GM19395 (cell line): Measurements from ENCODE around the gene ADIPOR1.
"Not testable (repeated sequence)": the region's sequence is repeated elsewhere in the genome, so short reads cannot be mapped to it uniquely, and the experiment has no call there.

Experiments
- ATAC-seq: cut with Tn5 transposase; IDR thresholded peaks from one replicate; pipeline ENCODE4 v1.9.1; 2021; ENCODE audit warnings: mild to moderate bottlenecking, moderate library complexity; ENCODE audit not compliant: unreplicated experiment

The ADIPOR1 gene

DNA sequence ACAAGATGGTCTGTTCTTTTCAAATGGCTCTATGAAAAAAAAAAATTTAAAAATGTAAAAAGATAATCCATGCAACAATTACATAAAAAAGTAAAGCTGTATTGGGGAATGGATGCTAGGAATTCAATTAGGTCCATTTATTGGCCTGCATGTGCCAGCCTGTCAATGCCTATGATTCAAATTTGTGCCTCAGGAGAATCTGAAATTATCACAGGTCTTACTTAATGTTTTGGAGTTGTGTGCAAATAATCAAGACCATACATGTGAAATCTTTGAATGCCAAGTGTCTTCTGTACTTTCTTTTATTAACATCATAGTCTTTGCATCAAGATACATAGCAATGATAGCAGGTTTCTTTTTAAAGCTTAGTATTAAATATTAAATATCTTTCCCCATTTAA lies 17.6 kb downstream of the ADIPOR1 start:
- no peak for ATAC-seq

DNA sequence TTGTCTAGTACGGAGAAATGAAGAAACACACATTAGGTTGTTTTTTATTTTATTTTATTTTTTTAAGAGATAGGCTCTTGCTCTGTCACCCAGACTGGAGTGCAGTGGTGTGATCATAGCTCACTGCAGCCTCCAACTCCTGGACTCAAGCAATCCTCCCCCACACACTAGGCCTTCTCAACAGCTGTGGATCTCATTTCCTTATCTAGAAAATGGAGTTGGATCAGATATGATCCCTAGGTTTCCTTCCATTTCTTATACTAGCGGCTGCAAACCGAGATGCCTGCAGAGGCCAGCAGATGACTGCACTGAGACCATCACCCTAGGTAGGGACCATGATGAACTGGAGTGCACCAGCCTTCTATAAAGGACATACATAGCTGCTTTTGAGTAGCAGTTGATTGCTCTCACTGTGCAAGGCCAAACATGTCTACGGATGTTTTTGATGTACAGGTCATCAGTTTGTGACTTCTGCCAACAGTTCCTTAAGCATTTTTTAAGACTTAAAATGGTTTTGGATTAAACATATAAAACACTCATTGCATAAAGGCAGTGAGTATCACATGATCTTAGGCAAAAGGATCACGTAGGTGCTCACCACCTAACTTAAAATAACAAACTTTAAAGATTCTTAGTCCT lies 19.7 kb downstream of the ADIPOR1 start:
- no peak for ATAC-seq

DNA sequence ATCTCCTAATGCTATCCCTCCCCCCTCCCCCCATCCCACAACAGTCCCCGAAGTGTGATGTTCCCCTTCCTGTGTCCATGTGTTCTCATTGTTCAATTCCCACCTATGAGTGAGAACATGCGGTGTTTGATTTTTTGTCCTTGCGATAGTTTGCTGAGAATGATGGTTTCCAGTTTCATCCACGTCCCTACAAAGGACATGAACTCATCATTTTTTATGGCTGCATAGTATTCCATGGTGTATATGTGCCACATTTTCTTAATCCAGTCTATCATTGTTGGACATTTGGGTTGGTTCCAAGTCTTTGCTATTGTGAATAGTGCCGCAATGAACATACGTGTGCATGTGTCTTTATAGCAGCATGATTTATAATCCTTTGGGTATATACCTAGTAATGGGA lies 21.7 kb downstream of the ADIPOR1 start:
- not testable (repeated sequence) for ATAC-seq

- no peak for ATAC-seq
Measured at GRCh38 chr1:202935844-202936243, 22.3 kb downstream of the ADIPOR1 start.

GRCh38 chr1:202934755-202935154 lies 23.4 kb downstream of the ADIPOR1 start:
- ATAC-seq, result no peak

DNA sequence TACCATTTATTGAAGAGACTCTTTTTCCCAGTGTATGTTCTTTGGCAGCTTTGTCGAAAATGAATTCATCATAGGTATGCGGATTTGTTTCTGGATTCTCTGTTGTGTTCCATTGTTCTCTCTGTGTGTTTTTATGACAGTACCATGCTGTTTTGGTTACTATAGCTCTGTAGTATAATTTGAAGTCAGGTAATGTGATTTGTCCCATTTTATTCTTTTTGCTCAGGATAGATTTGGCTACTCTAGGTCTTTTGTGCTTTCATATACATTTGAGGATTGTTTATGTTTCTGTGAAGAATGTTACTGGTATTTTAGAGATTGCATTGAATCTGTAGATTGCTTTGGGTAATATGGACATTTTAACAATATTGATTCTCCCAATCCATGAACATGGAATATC lies 25.6 kb downstream of the ADIPOR1 start:
- ATAC-seq, result no peak

GRCh38 chr1:202926581-202927491 lies 31.3 kb downstream of the ADIPOR1 start, which contains the start of gene KLHL12:
Gene KLHL12, minus strand, starts transcription at chr1:202927234. Its CDS starts 2,072 bp downstream, at chr1:202925162.
- peak; percentile 90 for ATAC-seq

DNA sequence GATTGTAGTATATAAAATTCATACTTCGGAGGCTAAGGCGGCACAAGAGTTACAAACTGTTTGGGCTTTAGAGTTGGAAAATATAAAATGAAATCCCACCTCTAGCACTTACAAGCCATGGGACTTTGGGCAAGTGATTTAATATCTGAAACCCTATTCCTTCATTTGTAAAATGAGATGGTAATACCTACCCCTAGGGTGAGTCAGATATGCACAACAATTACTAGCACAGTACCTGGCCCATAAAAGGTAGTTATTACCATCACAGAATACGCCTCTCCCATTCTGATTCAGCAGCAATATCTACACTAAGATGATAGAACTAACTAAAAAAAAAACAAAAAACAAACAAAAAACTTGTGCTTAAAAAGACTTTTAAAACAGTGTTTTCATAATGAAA lies 34.6 kb downstream of the ADIPOR1 start:
- ATAC-seq, result no peak

- no peak for ATAC-seq
Measured at GRCh38 chr1:202919615-202920014, 38.5 kb downstream of the ADIPOR1 start.

- no peak for ATAC-seq
Measured at GRCh38 chr1:202915146-202915545, 43.0 kb downstream of the ADIPOR1 start.

DNA sequence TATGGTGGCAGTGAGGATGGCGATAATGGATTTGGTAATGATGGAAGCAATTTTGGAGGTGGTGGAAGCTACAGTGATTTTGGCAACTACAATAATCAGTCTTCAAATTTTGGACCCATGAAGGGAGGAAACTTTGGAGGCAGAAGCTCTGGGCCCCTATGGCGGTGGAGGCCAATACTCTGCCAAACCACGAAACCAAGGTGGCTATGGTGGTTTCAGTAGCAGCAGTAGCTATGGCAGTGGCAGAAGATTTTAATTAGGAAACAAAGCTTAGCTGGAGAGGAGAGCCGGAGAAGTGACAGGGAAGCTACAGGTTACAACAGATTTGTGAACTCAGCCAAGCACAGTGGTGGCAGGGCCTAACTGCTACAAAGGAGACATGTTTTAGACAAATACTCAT lies 45.6 kb downstream of the ADIPOR1 start:
- ATAC-seq, result not testable (repeated sequence)

DNA sequence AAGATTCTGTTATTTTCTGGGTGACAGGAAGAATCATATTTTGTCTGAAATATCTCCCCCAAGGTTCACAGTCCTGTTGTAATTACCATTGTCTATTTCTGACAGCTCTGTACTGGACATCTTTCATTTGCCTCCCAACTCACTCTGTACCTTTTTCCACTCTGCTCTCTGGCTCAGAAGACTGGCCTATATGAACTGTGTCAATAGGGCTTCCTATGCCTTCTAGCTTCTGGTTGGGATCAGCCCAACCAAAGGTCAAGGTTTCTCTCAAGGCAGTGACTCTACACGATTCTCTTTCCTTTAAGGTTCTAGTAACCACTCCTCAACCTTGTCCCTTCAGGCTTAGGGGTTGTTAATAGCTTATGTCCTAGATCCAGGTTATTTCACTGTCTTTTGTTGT lies 48.6 kb downstream of the ADIPOR1 start:
- ATAC-seq, result no peak

DNA sequence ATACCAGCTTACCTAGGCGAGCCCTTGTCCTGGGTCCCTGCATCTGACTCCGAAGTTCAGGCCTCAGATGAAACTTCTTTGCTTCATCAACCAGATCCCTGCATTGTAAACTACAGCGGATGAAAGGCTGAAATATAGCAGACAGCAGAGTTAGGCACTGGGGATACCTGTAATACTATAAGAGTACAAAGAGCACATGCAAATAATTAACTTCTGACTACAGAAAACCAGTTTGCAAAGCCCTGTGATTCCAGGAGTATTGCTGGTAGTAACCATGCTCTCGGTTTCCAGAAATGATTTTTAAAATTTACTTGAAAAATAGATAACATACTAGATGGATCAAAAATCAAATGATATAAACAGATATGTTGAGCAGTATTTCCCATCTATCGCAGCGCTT lies 49.1 kb downstream of the ADIPOR1 start:
- ATAC-seq, result no peak

DNA sequence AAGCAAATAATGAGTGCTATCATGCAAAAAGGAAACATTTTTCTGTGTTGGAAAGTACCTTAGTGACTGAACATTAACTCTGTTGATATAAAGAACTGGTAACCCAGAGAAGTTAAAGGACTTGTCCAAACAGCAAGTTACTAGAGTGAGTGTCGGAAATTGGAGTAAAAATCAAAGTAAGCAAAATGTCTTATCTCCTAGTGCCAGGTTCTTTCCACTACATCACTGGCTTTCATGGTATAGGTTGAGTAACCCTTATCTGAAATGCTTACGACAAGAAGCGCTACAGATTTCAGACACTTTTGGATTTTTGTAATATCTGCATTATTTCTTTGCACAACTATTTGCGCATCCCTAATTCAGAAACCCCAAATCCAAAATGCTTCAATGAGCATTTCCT lies 52.8 kb downstream of the ADIPOR1 start:
- no peak for ATAC-seq

GRCh38 chr1:202903808-202904207 lies 54.3 kb downstream of the ADIPOR1 start:
- not testable (repeated sequence) for ATAC-seq

GRCh38 chr1:202901555-202901954 lies 56.6 kb downstream of the ADIPOR1 start:
- no peak for ATAC-seq

GRCh38 chr1:202892501-202892900 lies 65.6 kb downstream of the ADIPOR1 start:
- no peak for ATAC-seq
